Measurements from ENCODE around the gene HOXB6.

GRCh38 chr17:48630009-48630924 is 25.5 kb upstream of the HOXB6 start:
- no peak for TF ChIP-seq FOXP2 (optimal IDR thresholded peaks at IDR 0.05; ENCODE audit: control extremely low read depth, extremely low read length, insufficient read depth)
- no peak for TF ChIP-seq POLR2AphosphoS5 (IDR thresholded peaks at IDR 0.05; ENCODE audit: borderline replicate concordance, low read depth, low read length)
- TF ChIP-seq EZH2 (IDR thresholded peaks at IDR 0.05), result no peak

Measured in SK-N-MC (cell line).